ENCODE results near the gene HSBP1L1. TPM values are rescaled to one million over a fixed set of nuclear protein-coding genes. Genes with fewer than 3 reads are reported as not detected.

Gene HSBP1L1
- total and polyA plus RNA-seq, 2 donors (not counting 3 experiments of a cell fraction or from before 2014, with no cell fraction given), result 5.2 to 7.1 TPM

DNA sequence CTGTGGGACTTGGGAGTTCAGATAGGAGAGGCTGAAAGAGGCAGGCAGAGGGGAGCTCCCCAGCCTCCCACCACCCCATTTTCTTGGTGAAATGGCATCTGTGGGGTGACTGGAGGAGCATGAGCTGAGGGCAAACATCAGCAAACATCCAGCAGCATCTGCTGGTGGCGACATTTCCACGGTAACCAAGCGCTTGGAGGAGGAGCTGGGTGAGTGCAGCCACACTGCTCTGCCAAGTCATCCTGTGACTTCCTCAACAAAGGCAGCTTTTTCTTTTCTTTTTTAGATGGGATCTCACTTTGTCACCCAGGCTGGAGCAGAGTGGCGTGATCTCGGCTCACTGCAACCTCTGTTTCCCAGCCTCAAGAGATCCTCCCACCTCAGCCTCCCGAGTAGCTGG, 18.3 kb downstream of the HSBP1L1 start:
- POLR2A ChIA-PET, result no interaction called here
- DNase-seq (ENCODE audit: low read depth, low spot score), result no peak
- Histone ChIP-seq H3K9ac (replicated peaks; ENCODE audit: extremely low read depth, insufficient read depth, low read length) (no peak overlapping the region), H4K20me1 (replicated peaks; ENCODE audit: control insufficient read depth, extremely low read depth, insufficient read depth, low read length) (no peaks in the 10 kb centered on the region), H3K79me2 (ENCODE audit: control insufficient read depth, insufficient read depth, low read length) (peaks cover 100% of the 10 kb centered on the region), H3K27me3 (ENCODE audit: control insufficient read depth in 2 of 2, insufficient read depth in 2 of 2, low read length in 2 of 2) (no peaks in the 10 kb centered on the region), H3K36me3 (ENCODE audit: control insufficient read depth in 2 of 2, extremely low read depth in 1 of 2, insufficient read depth in 2 of 2, low read length in 2 of 2) (peaks cover 7 to 9% of the 10 kb centered on the region in 2 experiments), H3K9me1 (replicated peaks; ENCODE audit: control insufficient read depth, extremely low read depth, insufficient read depth, low read length) (no peaks in the 10 kb centered on the region), H3K4me3 (replicated peaks in 1 of 3; ENCODE audit: insufficient read depth in 1 of 3, low read depth in 1 of 3, low read length in 3 of 3) (no peak overlapping the region), H2AFZ (ENCODE audit: low read depth, low read length) (no peak overlapping the region), H3K4me1 (ENCODE audit: control insufficient read depth, extremely low read depth, insufficient read depth, low read length) (peaks cover 13% of the 10 kb centered on the region), H3K4me2 (ENCODE audit: insufficient read depth, low read length) (no peak overlapping the region), H3K27ac (ENCODE audit: insufficient read depth, low read depth, low read length) (no peak overlapping the region), H3K9me3 (replicated peaks; ENCODE audit: control insufficient read depth, insufficient read depth, low read length) (no peaks in the 10 kb centered on the region)
- TF ChIP-seq EZH2 (IDR thresholded peaks at IDR 0.05; ENCODE audit: borderline replicate concordance, low read depth, low read length, severe bottlenecking) (no peak), FOS (IDR thresholded peaks at IDR 0.05; ENCODE audit: borderline replicate concordance, insufficient read depth, low read length) (no peak), POLR2AphosphoS5 (IDR thresholded peaks at IDR 0.05; ENCODE audit: insufficient read depth, low read depth, low read length) (no peak), POLR2A (IDR thresholded peaks at IDR 0.05; ENCODE audit: low read depth, low read length) (no peak), GATA2 (IDR thresholded peaks at IDR 0.05; ENCODE audit: insufficient read depth, insufficient read length, low read depth, low read length) (no peak)
- TF ChIP-seq, protein P1, sequence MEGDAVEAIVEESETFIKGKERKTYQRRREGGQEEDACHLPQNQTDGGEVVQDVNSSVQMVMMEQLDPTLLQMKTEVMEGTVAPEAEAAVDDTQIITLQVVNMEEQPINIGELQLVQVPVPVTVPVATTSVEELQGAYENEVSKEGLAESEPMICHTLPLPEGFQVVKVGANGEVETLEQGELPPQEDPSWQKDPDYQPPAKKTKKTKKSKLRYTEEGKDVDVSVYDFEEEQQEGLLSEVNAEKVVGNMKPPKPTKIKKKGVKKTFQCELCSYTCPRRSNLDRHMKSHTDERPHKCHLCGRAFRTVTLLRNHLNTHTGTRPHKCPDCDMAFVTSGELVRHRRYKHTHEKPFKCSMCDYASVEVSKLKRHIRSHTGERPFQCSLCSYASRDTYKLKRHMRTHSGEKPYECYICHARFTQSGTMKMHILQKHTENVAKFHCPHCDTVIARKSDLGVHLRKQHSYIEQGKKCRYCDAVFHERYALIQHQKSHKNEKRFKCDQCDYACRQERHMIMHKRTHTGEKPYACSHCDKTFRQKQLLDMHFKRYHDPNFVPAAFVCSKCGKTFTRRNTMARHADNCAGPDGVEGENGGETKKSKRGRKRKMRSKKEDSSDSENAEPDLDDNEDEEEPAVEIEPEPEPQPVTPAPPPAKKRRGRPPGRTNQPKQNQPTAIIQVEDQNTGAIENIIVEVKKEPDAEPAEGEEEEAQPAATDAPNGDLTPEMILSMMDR (IDR thresholded peaks at IDR 0.05; ENCODE audit: extremely low read depth in 1 of 2, insufficient read depth in 1 of 2, low read depth in 1 of 2, low read length in 2 of 2), result no peak
- no TSS peak for BruUV-seq (replicated peaks)
- CTCF ChIA-PET, result no interaction called here
- no peak for FAIRE-seq
- intact Hi-C loops (cut with micrococcal nuclease) (no loop called here), dilution Hi-C loops (cut with MboI; ENCODE audit: extremely low pct_ligation_motif_present, low sequenced_read_pairs) (no loop called here)

DNA sequence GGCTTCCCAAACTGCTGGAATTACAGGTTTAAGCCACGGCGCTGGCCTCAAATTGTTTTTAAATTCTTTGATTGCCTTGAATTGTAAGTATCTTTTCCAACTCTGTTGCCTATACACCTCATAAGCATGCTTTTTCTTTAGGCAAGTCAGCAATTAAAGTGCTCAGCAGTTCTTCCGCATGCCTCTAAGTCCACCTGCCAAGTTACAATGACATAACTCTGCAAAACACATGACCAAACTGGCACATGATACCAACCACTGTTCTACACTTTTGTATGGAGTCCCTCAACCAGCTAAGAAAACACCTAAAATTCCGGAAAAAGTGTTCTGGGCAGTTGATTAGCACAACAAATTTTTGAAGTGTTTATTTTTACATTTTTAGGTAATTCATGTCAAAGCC, 18.8 kb downstream of the HSBP1L1 start:
- no peak overlapping the region for H3K27ac ChIP-seq (ENCODE audit: insufficient read depth, low read depth, low read length)
- no TSS peak for BruUV-seq (replicated peaks)
- no peaks in the 10 kb centered on the region for H3K9me1 ChIP-seq (replicated peaks; ENCODE audit: control insufficient read depth, extremely low read depth, insufficient read depth, low read length)
- peaks cover 7 to 9% of the 10 kb centered on the region in 2 experiments for H3K36me3 ChIP-seq (ENCODE audit: control insufficient read depth in 2 of 2, extremely low read depth in 1 of 2, insufficient read depth in 2 of 2, low read length in 2 of 2)
- H3K27me3 ChIP-seq (ENCODE audit: control insufficient read depth in 2 of 2, insufficient read depth in 2 of 2, low read length in 2 of 2), result no peaks in the 10 kb centered on the region
- no peak for TF ChIP-seq JUN (IDR thresholded peaks at IDR 0.05; ENCODE audit: borderline replicate concordance, insufficient read depth, insufficient read length, low read depth)
- TF ChIP-seq, protein P1 (IDR thresholded peaks at IDR 0.05; ENCODE audit: extremely low read depth in 1 of 2, insufficient read depth in 1 of 2, low read depth in 1 of 2, low read length in 2 of 2), result no peak
- TF ChIP-seq, protein P2, sequence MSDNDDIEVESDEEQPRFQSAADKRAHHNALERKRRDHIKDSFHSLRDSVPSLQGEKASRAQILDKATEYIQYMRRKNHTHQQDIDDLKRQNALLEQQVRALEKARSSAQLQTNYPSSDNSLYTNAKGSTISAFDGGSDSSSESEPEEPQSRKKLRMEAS (IDR thresholded peaks at IDR 0.05; ENCODE audit: insufficient read depth, insufficient read length), result no peak
- TF ChIP-seq POLR2AphosphoS5 (IDR thresholded peaks at IDR 0.05; ENCODE audit: insufficient read depth, low read depth, low read length), result no peak
- TF ChIP-seq GATA2 (IDR thresholded peaks at IDR 0.05; ENCODE audit: insufficient read depth, insufficient read length, low read depth, low read length), result no peak
- no peak for TF ChIP-seq MYC (IDR thresholded peaks at IDR 0.05; ENCODE audit: low read depth, low read length)
- no peak for TF ChIP-seq EZH2 (IDR thresholded peaks at IDR 0.05; ENCODE audit: borderline replicate concordance, low read depth, low read length, severe bottlenecking)
- TF ChIP-seq FOS (IDR thresholded peaks at IDR 0.05; ENCODE audit: borderline replicate concordance, insufficient read depth, low read length), result no peak
- TF ChIP-seq POLR2A (IDR thresholded peaks at IDR 0.05; ENCODE audit: low read depth, low read length), result no peak
- ChIA-PET CTCF (no interaction called here), POLR2A (no interaction called here)
- intact Hi-C loops (cut with micrococcal nuclease), result no loop called here
- H4K20me1 ChIP-seq (replicated peaks; ENCODE audit: control insufficient read depth, extremely low read depth, insufficient read depth, low read length), result no peaks in the 10 kb centered on the region
- no peaks in the 10 kb centered on the region for H3K9me3 ChIP-seq (replicated peaks; ENCODE audit: control insufficient read depth, insufficient read depth, low read length)
- H3K4me3 ChIP-seq (replicated peaks in 1 of 3; ENCODE audit: insufficient read depth in 1 of 3, low read depth in 1 of 3, low read length in 3 of 3), result no peak overlapping the region
- FAIRE-seq (no peak), DNase-seq (ENCODE audit: low read depth, low spot score) (no peak)
- no peak overlapping the region for H3K9ac ChIP-seq (replicated peaks; ENCODE audit: extremely low read depth, insufficient read depth, low read length)
- no peak overlapping the region for H3K4me2 ChIP-seq (ENCODE audit: insufficient read depth, low read length)
- H3K79me2 ChIP-seq (ENCODE audit: control insufficient read depth, insufficient read depth, low read length), result peaks cover 100% of the 10 kb centered on the region
- peaks cover 13% of the 10 kb centered on the region for H3K4me1 ChIP-seq (ENCODE audit: control insufficient read depth, extremely low read depth, insufficient read depth, low read length)
- dilution Hi-C loops (cut with MboI; ENCODE audit: extremely low pct_ligation_motif_present, low sequenced_read_pairs), result no loop called here
- no peak overlapping the region for H2AFZ ChIP-seq (ENCODE audit: low read depth, low read length)
